ENCODE measurements around the gene FAF1.
"Not testable (repeated sequence)": the region's sequence is repeated elsewhere in the genome, so short reads cannot be mapped to it uniquely, and the experiment has no call there.

Gene FAF1

DNA sequence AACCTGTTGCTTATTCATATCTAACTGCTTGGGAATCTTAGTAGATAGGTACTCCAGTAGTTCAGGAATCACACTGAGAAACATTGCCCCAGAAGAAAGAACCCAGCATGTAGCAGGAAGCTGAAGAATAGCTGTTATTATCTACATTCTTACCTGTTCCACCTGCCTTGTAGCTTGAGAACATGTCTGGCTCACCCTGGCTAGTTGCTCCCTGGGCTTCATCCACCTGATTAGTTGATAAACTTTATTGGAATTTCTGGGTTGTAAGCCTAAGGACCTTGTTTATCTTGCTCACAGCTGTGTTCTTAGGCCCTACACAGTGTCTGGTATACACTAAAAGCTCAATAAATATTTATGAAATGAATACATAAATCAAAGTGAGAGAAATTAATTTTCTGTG lies 430.6 kb downstream of the FAF1 start:
- no peak for DNase-seq (ENCODE audit: extremely low spot score)
- ChIA-PET POLR2A (no interaction called here), CTCF (interaction anchor here (0.7 to 1.6 kb wide), 2 partner anchors 9 to 42 kb away, joined by 3 to 4 read pairs; no protein-coding TSS in a partner anchor)
- TF ChIP-seq, protein P1, sequence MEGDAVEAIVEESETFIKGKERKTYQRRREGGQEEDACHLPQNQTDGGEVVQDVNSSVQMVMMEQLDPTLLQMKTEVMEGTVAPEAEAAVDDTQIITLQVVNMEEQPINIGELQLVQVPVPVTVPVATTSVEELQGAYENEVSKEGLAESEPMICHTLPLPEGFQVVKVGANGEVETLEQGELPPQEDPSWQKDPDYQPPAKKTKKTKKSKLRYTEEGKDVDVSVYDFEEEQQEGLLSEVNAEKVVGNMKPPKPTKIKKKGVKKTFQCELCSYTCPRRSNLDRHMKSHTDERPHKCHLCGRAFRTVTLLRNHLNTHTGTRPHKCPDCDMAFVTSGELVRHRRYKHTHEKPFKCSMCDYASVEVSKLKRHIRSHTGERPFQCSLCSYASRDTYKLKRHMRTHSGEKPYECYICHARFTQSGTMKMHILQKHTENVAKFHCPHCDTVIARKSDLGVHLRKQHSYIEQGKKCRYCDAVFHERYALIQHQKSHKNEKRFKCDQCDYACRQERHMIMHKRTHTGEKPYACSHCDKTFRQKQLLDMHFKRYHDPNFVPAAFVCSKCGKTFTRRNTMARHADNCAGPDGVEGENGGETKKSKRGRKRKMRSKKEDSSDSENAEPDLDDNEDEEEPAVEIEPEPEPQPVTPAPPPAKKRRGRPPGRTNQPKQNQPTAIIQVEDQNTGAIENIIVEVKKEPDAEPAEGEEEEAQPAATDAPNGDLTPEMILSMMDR (IDR thresholded peaks at IDR 0.05; ENCODE audit: control extremely low read depth, extremely low read depth, low read depth, missing control alignments), result no peak

DNA sequence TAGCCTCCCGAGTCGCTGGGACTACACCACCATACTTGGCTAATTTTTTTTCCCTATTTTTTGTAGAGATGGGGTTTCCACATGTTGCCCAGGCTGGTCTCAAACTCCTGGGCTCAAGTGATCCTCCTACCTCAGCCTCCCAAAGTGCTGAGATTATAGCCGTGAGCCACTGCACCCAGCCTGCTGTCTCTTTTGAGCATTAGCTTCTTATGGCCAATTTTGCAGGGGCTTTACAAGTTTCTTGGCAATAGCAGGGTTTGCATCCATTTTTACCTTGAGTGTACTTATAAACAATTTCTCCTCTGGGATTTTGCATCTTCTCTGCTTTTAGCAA lies 432.1 kb downstream of the FAF1 start:
- CTCF ChIA-PET; DNase-seq (ENCODE audit: extremely low spot score); POLR2A ChIA-PET: not testable (repeated sequence)

DNA sequence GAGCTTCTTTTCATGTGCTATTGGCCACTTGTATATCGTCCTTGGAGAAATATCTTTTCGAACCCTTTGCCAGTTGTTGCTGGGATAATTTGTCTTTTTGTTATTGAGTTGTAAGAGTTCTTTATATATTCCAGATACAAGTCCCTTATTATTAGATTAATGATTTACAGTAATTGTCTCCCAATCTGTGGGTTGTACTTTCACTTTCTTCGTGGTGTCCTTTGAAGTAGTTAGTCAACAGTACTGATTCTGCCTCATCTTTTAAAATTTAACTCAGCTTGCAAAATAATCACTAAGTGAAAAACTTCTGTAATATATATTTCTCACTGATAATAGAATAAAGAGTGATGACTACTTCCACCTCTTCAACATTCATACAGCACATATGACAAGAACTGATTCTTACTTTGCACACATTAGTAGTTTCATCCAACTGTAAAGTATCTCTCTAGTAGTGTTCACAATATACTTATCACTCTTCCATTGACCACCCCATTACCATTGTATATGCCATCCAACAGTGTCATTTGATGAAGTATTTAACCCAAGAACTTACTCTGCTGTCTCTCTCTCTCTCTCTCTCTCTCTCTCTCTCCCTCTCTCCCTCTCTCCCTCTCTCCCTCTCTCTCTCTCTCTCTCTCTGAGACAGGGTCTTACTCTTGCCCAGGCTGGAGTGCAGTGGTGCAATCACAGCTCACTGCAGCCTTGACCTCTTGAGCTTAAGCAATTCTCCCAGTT lies 432.6 kb downstream of the FAF1 start:
- CTCF ChIA-PET, result interaction anchor here (0.7 kb wide), 1 partner anchor 35 kb away, joined by 3 read pairs; no protein-coding TSS in a partner anchor
- TF ChIP-seq, protein P1 (IDR thresholded peaks at IDR 0.05; ENCODE audit: control extremely low read depth, extremely low read depth, low read depth, missing control alignments), result no peak
- POLR2A ChIA-PET, result no interaction called here
- DNase-seq (ENCODE audit: extremely low spot score), result no peak

DNA sequence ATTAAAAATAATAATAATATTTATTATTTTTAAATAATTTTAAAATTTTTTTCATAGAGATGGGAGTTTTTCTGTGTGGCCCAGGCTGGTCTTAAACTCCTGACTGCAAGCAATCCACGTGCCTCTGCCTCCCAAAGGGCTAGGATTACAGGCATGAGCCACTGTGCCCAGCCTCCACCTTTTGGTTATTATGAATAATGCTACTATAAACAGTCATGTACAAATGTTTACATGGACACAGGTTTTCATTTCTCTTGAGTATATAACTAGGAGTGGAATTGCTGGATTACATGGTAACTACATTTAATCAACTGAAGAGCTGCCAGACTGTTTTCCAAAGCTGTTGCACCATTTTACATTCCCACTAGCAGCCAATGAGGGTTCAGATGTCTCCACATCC lies 433.6 kb downstream of the FAF1 start:
- DNase-seq (ENCODE audit: extremely low spot score), result no peak
- ChIA-PET POLR2A (no interaction called here), CTCF (interaction anchor here (0.7 kb wide), 1 partner anchor 36 kb away, joined by 3 read pairs; no protein-coding TSS in a partner anchor)
- TF ChIP-seq, protein P1 (IDR thresholded peaks at IDR 0.05; ENCODE audit: control extremely low read depth, extremely low read depth, low read depth, missing control alignments), result no peak

DNA sequence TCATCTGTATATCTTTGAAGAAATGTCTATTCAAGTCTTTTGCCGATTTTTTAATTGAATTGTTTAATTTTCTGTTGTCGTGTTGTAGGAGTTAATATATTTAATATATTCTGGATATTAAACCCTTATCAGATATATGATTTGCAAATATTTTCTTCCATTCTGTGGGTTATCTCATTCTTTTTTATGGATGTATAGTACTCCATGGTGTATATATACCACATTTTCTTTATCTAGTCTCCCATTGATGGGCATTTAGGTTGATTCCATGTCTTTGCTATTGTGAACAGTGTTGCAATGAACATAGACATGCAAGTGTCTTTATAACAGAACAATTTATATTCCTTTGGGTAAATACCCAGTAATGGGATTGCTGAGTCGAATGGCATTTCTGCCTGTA lies 436.5 kb downstream of the FAF1 start:
- CTCF ChIA-PET, result no interaction called here
- TF ChIP-seq, protein P1 (IDR thresholded peaks at IDR 0.05; ENCODE audit: control extremely low read depth, extremely low read depth, low read depth, missing control alignments), result no peak
- no peak for DNase-seq (ENCODE audit: extremely low spot score)
- POLR2A ChIA-PET, result no interaction called here

DNA sequence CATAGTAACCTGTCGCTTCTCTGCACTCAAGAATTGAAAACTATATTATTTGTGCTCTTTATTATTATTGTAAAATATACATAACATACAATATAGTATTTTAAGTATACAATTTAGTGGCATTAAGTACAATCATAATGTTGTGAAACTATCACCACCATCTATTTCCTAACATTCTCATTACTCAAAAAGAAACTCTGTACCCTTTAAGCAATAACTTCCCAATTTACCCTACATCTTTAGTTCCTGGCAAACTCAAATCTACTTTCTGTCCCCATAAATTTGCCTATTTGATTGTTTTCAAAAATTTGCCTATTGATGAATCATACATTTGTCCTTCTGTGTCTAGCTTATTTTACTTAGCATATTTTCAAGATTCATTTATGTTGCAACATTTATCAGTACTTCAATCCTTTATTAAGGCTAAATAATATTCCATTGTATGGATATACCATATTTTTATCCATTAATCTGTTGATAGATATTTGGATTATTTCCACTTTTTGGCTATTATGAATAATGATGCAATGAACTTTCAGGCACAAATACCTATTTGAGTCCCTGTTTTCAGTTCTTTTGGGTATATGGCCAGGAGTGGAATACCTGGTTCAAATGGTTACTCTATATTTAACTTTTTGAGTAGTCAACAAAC lies 437.2 kb downstream of the FAF1 start:
- POLR2A ChIA-PET, result no interaction called here
- no peak for DNase-seq (ENCODE audit: extremely low spot score)
- TF ChIP-seq, protein P1 (IDR thresholded peaks at IDR 0.05; ENCODE audit: control extremely low read depth, extremely low read depth, low read depth, missing control alignments), result no peak
- CTCF ChIA-PET, result no interaction called here

DNA sequence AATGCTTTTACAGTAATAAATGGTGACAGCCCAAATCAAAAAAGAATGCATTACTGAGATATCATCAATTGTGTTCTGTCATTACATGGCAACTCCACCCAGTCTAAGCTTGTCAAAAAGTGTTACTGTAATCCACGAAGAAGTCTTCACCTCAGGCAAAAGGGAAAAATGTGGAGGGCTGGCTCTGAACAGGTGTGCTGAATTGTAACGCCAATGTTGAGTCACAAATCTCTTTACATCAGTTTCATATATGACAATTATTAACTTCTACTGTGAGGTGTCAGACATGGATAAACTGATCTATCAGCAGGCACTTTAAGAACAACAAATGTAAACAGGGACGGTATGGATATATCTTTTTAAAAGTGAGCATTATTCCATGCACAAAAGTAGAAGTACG lies 438.4 kb downstream of the FAF1 start:
- POLR2A ChIA-PET, result no interaction called here
- CTCF ChIA-PET, result interaction anchor here (1.3 to 1.7 kb wide), 2 partner anchors 9 to 83 kb away, joined by 4 read pairs; no protein-coding TSS in a partner anchor
- DNase-seq (ENCODE audit: extremely low spot score), result no peak
- TF ChIP-seq, protein P1 (IDR thresholded peaks at IDR 0.05; ENCODE audit: control extremely low read depth, extremely low read depth, low read depth, missing control alignments), result no peak

Measured in GM10248 (cell line).